Stimulated activated naive CD8-positive, alpha-beta T cell treated with anti-CD3 and anti-CD28 coated beads, Interleukin-15, amount 100 ng/mL, for 72 hours (primary cell): ENCODE measurements around the gene TAF11L14.

Source experiments
- ATAC-seq: fragments of 150-1000 bp; cut with Tn5 transposase; 2 replicates; pipeline ENCODE4 v1.10.0; 2021; ENCODE audit warnings: mild to moderate bottlenecking, moderate library complexity
- DNase-seq, 2 donors: peaks; one replicate each; pipeline ENCODE4 v3.0.0; 2021 to 2022
- H3K27ac Mint-ChIP-seq, 2 donors: one replicate each; pipeline ENCODE4 v1.8.0; 2022; ENCODE audit warnings: mild to moderate bottlenecking in 2 of 2, mixed read lengths in 2 of 2, moderate library complexity in 2 of 2
- H3K27me3 Mint-ChIP-seq: one replicate; pipeline ENCODE4 v1.8.0; 2022; ENCODE audit warnings: mixed read lengths
- H3K4me1 Mint-ChIP-seq: one replicate; pipeline ENCODE4 v1.8.0; 2022; ENCODE audit warnings: mild to moderate bottlenecking, mixed read lengths
- H3K4me3 Mint-ChIP-seq, 2 donors: one replicate each; pipeline ENCODE4 v1.8.0; 2022; ENCODE audit warnings: mild to moderate bottlenecking in 2 of 2, mixed read lengths in 2 of 2, moderate library complexity in 1 of 2
- H3K9me3 Mint-ChIP-seq, 2 donors: one replicate each; pipeline ENCODE4 v1.8.0; 2022; ENCODE audit warnings: mixed read lengths in 2 of 2

Gene TAF11L14

DNA sequence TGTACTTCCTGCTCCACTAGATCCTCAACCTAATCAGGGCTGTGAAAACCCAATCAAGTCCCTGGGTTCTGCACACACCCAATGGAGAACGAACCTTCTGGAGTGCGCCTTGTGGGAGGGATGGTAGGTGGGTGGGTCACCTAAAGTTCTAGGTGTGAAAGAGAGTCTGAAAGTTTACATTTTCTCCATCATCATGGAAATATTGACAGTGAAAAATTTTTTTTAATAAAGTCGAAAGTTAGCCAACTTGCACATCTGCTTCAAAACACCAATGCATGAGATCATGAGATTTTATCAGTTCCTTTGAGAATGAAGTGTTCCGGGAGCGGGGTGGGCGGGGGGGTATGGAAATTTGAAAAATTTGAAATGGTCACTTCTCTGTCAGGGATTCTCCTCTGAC, 21.7 kb downstream of the TAF11L14 start:
- no peaks in the 10 kb centered on the region for H3K27me3 Mint-ChIP-seq
- no peaks in the 10 kb centered on the region for H3K4me1 Mint-ChIP-seq
- no peak overlapping the region for H3K4me3 Mint-ChIP-seq
- H3K9me3 Mint-ChIP-seq = peaks cover 15 to 19% of the 10 kb centered on the region in 2 donors
- ATAC-seq (no peak), DNase-seq (no peak)
- H3K27ac Mint-ChIP-seq = no peak overlapping the region

DNA sequence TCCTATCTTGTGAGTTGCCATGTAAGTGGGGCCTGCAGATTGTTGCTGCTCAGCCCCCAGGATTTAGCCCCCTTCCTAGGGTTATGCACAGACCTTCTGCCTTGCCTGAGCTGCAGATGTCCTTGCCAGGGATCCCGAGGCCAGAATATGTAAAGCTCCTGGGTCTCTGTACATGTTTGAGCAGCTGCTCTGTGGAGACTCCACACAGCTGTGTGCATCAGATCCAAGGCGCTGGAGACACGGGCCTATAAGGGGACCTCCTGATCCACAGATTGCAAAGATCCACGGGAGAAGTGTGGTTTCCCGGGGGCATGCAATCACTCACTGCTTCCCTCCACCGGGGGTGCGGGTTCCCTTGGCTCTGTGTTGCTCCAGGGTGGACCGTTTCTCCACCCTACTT, 28.9 kb downstream of the TAF11L14 start:
- no peak overlapping the region for H3K27ac Mint-ChIP-seq
- H3K4me3 Mint-ChIP-seq = no peak overlapping the region
- peaks cover 19 to 40% of the 10 kb centered on the region in 2 donors for H3K9me3 Mint-ChIP-seq
- H3K27me3 Mint-ChIP-seq = no peaks in the 10 kb centered on the region
- DNase-seq = no peak
- ATAC-seq = no peak
- H3K4me1 Mint-ChIP-seq = no peaks in the 10 kb centered on the region

DNA sequence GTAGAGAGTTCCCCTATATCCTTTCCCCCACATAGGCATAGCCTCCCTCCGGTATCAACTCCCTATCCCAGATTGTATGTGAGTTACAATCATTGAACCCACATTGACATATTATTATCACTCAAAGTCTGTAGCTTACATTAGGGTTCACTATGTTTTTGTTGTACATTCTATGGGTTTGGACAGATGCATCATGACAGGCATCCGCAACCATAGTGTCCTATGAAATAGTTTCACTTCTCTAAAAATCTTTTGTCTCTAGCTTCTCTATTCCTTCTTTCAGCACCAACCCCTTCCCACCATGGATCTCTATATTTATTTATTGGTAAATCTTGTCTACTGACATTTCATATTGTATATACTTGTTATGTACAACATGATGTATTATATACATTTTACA, 31.6 kb downstream of the TAF11L14 start:
- H3K4me1 Mint-ChIP-seq = no peaks in the 10 kb centered on the region
- DNase-seq = no peak
- H3K9me3 Mint-ChIP-seq = peaks cover 13 to 36% of the 10 kb centered on the region in 2 donors
- no peak overlapping the region for H3K4me3 Mint-ChIP-seq
- ATAC-seq = no peak
- H3K27ac Mint-ChIP-seq = no peak overlapping the region
- H3K27me3 Mint-ChIP-seq = no peaks in the 10 kb centered on the region

DNA sequence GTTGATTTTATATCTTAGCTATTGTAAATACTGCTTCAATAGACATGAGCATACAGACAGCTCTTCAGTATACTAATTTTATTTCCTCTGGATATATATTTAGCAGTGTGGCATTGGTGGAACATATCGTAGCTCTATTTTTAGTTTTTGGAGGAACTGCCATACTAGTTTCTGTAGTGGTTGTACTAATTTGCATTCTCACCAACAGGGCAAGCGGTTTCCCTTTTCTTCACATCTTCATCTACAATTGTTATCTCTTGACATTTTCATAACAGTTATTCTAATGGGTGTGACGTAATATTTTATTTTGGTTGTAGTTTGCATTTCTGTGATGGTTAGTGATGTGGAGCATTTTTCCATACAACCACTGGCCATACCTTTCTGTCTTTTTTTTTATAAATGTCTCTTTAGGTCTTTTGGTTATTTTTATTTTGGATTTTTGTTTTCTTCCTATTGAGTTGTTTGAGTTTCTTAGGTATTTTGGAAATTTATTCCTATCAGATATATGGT, 32.5 kb downstream of the TAF11L14 start:
- Mint-ChIP-seq H3K27ac (no peak overlapping the region), H3K4me3 (no peak overlapping the region), H3K9me3 (peaks cover 6 to 36% of the 10 kb centered on the region in 2 donors), H3K27me3 (no peaks in the 10 kb centered on the region), H3K4me1 (no peaks in the 10 kb centered on the region)
- no peak for ATAC-seq
- no peak for DNase-seq

DNA sequence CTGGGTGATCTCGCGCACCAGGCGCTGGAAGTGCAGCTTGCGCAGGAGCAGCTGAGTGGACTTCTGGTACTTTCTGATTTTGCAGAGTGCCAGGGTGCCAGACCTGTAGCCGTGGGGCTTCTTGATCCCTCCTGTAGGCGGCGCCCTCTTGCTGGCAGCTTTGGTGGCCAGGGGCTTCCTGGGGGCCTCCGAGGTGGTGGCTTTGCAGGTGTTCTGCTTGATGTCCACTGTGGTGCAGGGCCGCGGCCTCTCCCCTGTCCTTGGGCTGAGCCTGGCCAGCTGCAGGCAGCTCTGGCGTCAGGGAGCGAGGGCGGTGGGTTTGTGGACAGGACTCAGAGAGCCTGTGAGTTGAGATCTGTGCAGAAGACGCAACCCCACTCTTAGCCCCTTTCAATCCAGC, 36.1 kb downstream of the TAF11L14 start:
- Mint-ChIP-seq H3K4me3 (no peak overlapping the region), H3K27ac (no peak overlapping the region), H3K9me3 (peaks cover 18 to 34% of the 10 kb centered on the region in 2 donors), H3K27me3 (no peaks in the 10 kb centered on the region), H3K4me1 (no peaks in the 10 kb centered on the region)
- DNase-seq = no peak
- no peak for ATAC-seq

DNA sequence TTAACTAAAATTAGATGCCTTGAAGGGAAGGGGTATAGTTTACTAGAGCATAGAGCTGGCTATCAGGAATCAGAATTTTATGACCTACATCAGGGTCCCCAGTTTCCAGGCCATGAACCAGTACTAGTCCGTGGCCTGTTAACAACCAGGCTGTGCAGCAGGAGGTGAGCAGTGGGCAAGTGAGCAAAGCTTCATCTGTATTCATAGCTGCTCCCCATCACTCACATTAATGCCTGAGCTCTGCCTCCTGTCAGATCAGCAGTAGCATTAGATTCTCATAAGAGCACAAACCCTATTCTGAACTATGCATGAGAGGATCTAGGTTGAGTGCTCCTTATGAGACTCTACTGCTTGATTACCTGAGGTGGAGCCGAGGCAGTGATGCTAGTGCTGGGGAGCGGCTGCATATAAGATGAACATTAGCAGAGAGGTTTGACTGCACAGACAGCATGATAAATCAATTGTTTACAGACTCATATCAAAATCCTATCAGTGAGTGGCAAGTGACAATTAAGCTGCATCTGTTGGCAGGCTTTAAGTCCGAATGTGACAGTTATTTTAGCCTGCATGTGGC, 44.6 kb downstream of the TAF11L14 start:
- Mint-ChIP-seq H3K4me1 (no peaks in the 10 kb centered on the region), H3K27me3 (no peaks in the 10 kb centered on the region), H3K9me3 (peaks cover 5 to 9% of the 10 kb centered on the region in 2 donors), H3K27ac (no peak overlapping the region), H3K4me3 (no peak overlapping the region)
- DNase-seq (no peak), ATAC-seq (no peak)

DNA sequence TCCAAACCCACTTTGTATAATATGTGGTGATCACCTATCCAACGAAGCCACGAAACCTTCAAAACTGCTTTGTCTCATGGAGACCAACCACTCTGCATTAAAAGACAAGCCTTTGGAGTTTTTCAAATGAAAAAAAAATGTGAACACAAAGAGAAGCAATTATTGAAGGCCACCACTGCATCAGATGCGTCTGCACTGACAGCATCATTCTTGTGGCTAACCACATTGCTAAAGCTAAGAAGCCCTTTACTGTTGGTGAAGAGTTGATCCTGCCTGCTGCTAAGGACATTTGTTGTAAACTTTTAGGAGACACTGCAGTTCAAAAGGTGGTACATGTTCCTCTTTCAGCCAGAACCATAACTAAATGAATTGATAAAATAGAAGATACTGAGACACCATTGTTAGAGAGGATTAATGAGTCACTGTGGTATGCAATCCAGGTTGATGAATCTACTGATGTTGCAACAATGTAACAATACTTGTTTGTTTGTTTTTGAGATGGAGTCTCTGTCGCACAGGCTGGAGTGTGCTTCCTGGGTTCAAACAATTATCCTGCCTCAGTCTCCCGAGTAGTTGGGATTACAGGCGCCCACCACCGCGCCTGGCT, 45.4 kb downstream of the TAF11L14 start:
- DNase-seq (no peak), ATAC-seq (no peak)
- no peak overlapping the region for H3K27ac Mint-ChIP-seq
- H3K27me3 Mint-ChIP-seq = no peaks in the 10 kb centered on the region
- H3K9me3 Mint-ChIP-seq = peaks cover 5 to 7% of the 10 kb centered on the region in 2 donors
- no peaks in the 10 kb centered on the region for H3K4me1 Mint-ChIP-seq
- no peak overlapping the region for H3K4me3 Mint-ChIP-seq

DNA sequence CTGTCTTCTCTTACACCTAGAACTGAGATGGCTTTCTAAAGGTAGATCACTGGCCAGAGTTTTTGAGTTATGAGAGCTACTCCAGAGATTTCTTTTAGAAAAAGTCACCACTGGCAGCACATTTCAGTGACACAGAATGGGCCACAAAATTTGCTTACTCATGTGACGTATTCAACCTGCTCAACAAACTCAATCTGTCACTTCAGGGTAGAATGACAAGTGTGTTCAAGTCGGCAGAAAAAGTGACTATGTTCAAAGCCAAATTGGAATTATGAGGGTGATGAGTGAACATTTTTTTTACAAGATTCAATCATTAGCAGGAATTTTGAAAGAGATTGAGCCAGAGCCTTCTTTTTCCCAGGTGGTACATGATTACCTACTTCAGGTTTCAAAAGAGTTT, 46.5 kb downstream of the TAF11L14 start:
- H3K9me3 Mint-ChIP-seq = peaks cover 5 to 7% of the 10 kb centered on the region in 2 donors
- ATAC-seq = no peak
- H3K4me3 Mint-ChIP-seq = no peak overlapping the region
- H3K4me1 Mint-ChIP-seq = no peaks in the 10 kb centered on the region
- no peaks in the 10 kb centered on the region for H3K27me3 Mint-ChIP-seq
- no peak overlapping the region for H3K27ac Mint-ChIP-seq
- DNase-seq = no peak
